Endothelial cell of umbilical vein (primary cell): Measurements from ENCODE around the gene PSMD10. TPM values are rescaled to one million over a fixed set of nuclear protein-coding genes. Genes with fewer than 3 reads are reported as not detected.

Source experiments
- BruUV-seq: library from RNA; stranded (reverse); fragments of 400-500 nt; replicated peaks from 2 replicates; lab custom pipeline; 2021; lab: Mats Ljungman, UMichigan
- CTCF ChIA-PET: fragments of 300-600, 350-600 bp; sonication (Branson Sonifier 250); formaldehyde crosslinking; loops from one replicate; lab custom pipeline; 2021; ENCODE audit warnings: antibody characterized with exemption, inconsistent platforms; lab: Charles Lee
- POLR2A ChIA-PET: fragments of 300-600, 350-600 bp; sonication (Branson Sonifier 250); formaldehyde crosslinking; loops from one replicate; lab custom pipeline; 2021; ENCODE audit warnings: antibody characterized with exemption, inconsistent platforms; lab: Charles Lee
- DNase-seq: peaks from one replicate; pipeline ENCODE4 v3.0.0-alpha.2; 2011; ENCODE audit warnings: low read depth, low spot score
- FAIRE-seq: peaks from 2 replicates; lab custom pipeline; 2011; peaks lifted over from hg19 to GRCh38; lab: Jason Lieb, UNC
- H2AFZ ChIP-seq: 2 replicates; pipeline ENCODE4 v1.6.0; 2012; ENCODE audit warnings: low read depth, low read length, control low read depth, inconsistent platforms
- H3K27ac ChIP-seq: 2 replicates; pipeline ENCODE4 v1.5.1; 2011; ENCODE audit warnings: low read depth, mild to moderate bottlenecking, control low read depth, low read length, moderate library complexity; ENCODE audit not compliant: insufficient read depth
- H3K27me3 ChIP-seq, 2 experiments: 2 replicates each; pipeline versions ENCODE4 v1.6.0 to v1.6.1; 2011; ENCODE audit warnings: low read length in 2 of 2, mixed read lengths in 1 of 2; ENCODE audit not compliant: control insufficient read depth in 2 of 2, insufficient read depth in 2 of 2
- H3K36me3 ChIP-seq, 2 experiments: 2 replicates in 1 of 2; 3 replicates in 1 of 2; pipeline ENCODE4 v1.5.1; 2011; ENCODE audit warnings: low read length in 2 of 2, mild to moderate bottlenecking in 1 of 2, moderate library complexity in 1 of 2; ENCODE audit not compliant: control insufficient read depth in 2 of 2, insufficient read depth in 2 of 2; ENCODE audit errors: extremely low read depth in 1 of 2
- H3K4me1 ChIP-seq: 3 replicates; pipeline ENCODE4 v1.5.1; 2011; ENCODE audit warnings: mild to moderate bottlenecking, low read length; ENCODE audit not compliant: control insufficient read depth, insufficient read depth; ENCODE audit errors: extremely low read depth
- H3K4me2 ChIP-seq: 2 replicates; pipeline ENCODE4 v1.6.1; 2011; ENCODE audit warnings: low read length, control low read depth, mixed read lengths; ENCODE audit not compliant: insufficient read depth
- H3K4me3 ChIP-seq, 3 experiments: fragments of 200-600 bp in 1 of 3; sonication (generic), shearing (Covaris generic) in 1 of 3; replicated peaks in 1 of 3; 2 replicates each; pipeline ENCODE4 v1.5.1; 2011 to 2016; ENCODE audit warnings: control low read depth in 3 of 3, low read length in 3 of 3, mild to moderate bottlenecking in 2 of 3, inconsistent platforms in 1 of 3, low read depth in 1 of 3, moderate library complexity in 1 of 3; ENCODE audit not compliant: insufficient read depth in 1 of 3
- H3K79me2 ChIP-seq: 2 replicates; pipeline ENCODE4 v1.6.0; 2012; ENCODE audit warnings: low read length, inconsistent platforms; ENCODE audit not compliant: control insufficient read depth, insufficient read depth
- H3K9ac ChIP-seq: replicated peaks from 2 replicates; pipeline ENCODE3; 2011; ENCODE audit warnings: low read length, control low read depth; ENCODE audit not compliant: insufficient read depth; ENCODE audit errors: extremely low read depth
- H3K9me1 ChIP-seq: replicated peaks from 3 replicates; pipeline ENCODE4 v1.6.0; 2011; ENCODE audit warnings: mild to moderate bottlenecking, low read length; ENCODE audit not compliant: control insufficient read depth, insufficient read depth; ENCODE audit errors: extremely low read depth
- H3K9me3 ChIP-seq: replicated peaks from 2 replicates; pipeline ENCODE4 v1.5.1; 2012; ENCODE audit warnings: low read length, inconsistent platforms; ENCODE audit not compliant: control insufficient read depth, insufficient read depth
- H4K20me1 ChIP-seq: replicated peaks from 2 replicates; pipeline ENCODE3; 2011; ENCODE audit warnings: mild to moderate bottlenecking, low read length; ENCODE audit not compliant: control insufficient read depth, insufficient read depth; ENCODE audit errors: extremely low read depth
- EZH2 ChIP-seq: IDR thresholded peaks from 2 replicates; pipeline ENCODE4 v1.6.1; 2012; ENCODE audit warnings: borderline replicate concordance, low read depth, mild to moderate bottlenecking, moderate library complexity, low read length, inconsistent platforms; ENCODE audit not compliant: severe bottlenecking
- FOS ChIP-seq: IDR thresholded peaks from 2 replicates; pipeline ENCODE4 v1.6.1; 2011; ENCODE audit warnings: mild to moderate bottlenecking, low read length, moderate library complexity, borderline replicate concordance; ENCODE audit not compliant: insufficient read depth
- GATA2 ChIP-seq: IDR thresholded peaks from 2 replicates; pipeline ENCODE4 v1.7.0; 2011; ENCODE audit warnings: low read depth, mild to moderate bottlenecking, moderate library complexity, mixed read lengths, low read length; ENCODE audit not compliant: insufficient read length, insufficient read depth
- JUN ChIP-seq: IDR thresholded peaks from 2 replicates; pipeline ENCODE4 v1.6.1; 2011; ENCODE audit warnings: borderline replicate concordance, low read depth; ENCODE audit not compliant: insufficient read length, insufficient read depth
- MYC ChIP-seq: IDR thresholded peaks from one replicate; pipeline ENCODE4 v1.6.1; 2011; ENCODE audit warnings: mild to moderate bottlenecking, low read depth, low read length
- POLR2A ChIP-seq: IDR thresholded peaks from 2 replicates; pipeline ENCODE4 v1.6.1; 2012; ENCODE audit warnings: low read depth, mild to moderate bottlenecking, control low read depth, low read length
- POLR2AphosphoS5 ChIP-seq: IDR thresholded peaks from 2 replicates; pipeline ENCODE4 v1.6.1; 2012; ENCODE audit warnings: low read depth, mild to moderate bottlenecking, control low read depth, low read length, moderate library complexity; ENCODE audit not compliant: insufficient read depth
- dilution Hi-C: fragments of 300-500 bp; cut with MboI; formaldehyde crosslinking; loops from one replicate; pipeline ENCODE4 v1.15.0; 2019; ENCODE audit warnings: low sequenced_read_pairs; ENCODE audit not compliant: extremely low pct_ligation_motif_present
- intact Hi-C: fragments of 100-400 bp; cut with micrococcal nuclease; formaldehyde crosslinking; loops from one replicate; pipeline ENCODE4 v1.10.0; 2022
- polyA plus RNA-seq, 4 experiments: library from polyadenylated mRNA; depleted of rRNA in 3 of 4; stranded (reverse) in 3 of 4; unstranded in 1 of 4; fragments of >200 nt; gene quantifications; 2 replicates each; pipeline versions ENCODE4 v1.2.1 to v1.2.3, GENCODE V29; 2011 to 2012; ENCODE audit warnings: missing spikeins in 1 of 4
- total RNA-seq: library from RNA; stranded (reverse); gene quantifications from 2 replicates; pipeline ENCODE4 v1.2.3, GENCODE V29; 2021
- TF ChIP-seq, protein P1 (sequence below): IDR thresholded peaks from 2 replicates; pipeline ENCODE4 v1.6.1; 2011; ENCODE audit not compliant: insufficient read depth, insufficient read length
- TF ChIP-seq, protein P2 (sequence below), 2 donors: IDR thresholded peaks; 1 replicate in 1 of 2; 2 replicates in 1 of 2; pipeline ENCODE4 v1.5.1; 2011; ENCODE audit warnings: low read length in 2 of 2, mild to moderate bottlenecking in 2 of 2, moderate library complexity in 2 of 2, control low read depth in 1 of 2, inconsistent platforms in 1 of 2, low read depth in 1 of 2; ENCODE audit not compliant: insufficient read depth in 1 of 2; ENCODE audit errors: extremely low read depth in 1 of 2

PSMD10 gene
- total and polyA plus RNA-seq, 2 donors (not counting 3 experiments of a cell fraction or from before 2014, with no cell fraction given): 82.7 to 93.8 TPM

DNA sequence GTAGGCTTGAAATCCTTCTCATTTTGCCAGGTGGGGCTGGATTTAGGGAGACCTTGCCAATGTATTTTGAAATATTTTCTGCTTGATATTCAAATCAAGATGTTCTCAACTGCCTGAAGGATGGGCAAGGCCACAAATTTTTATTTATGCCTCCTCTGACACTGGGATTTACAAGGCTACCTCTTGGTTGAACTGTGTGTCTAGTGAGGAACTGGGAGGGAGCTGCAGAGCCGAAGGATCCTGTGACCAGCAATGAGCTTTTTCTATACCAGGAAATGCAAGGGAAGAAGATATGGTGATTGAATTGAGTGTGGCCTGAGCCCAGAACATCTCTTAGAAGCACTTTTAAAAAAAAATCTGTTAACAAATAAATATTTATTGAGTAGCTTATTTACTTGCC is 31.5 kb downstream of the PSMD10 start:
- TF ChIP-seq, protein P1, sequence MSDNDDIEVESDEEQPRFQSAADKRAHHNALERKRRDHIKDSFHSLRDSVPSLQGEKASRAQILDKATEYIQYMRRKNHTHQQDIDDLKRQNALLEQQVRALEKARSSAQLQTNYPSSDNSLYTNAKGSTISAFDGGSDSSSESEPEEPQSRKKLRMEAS: no peak
- TF ChIP-seq, protein P2, sequence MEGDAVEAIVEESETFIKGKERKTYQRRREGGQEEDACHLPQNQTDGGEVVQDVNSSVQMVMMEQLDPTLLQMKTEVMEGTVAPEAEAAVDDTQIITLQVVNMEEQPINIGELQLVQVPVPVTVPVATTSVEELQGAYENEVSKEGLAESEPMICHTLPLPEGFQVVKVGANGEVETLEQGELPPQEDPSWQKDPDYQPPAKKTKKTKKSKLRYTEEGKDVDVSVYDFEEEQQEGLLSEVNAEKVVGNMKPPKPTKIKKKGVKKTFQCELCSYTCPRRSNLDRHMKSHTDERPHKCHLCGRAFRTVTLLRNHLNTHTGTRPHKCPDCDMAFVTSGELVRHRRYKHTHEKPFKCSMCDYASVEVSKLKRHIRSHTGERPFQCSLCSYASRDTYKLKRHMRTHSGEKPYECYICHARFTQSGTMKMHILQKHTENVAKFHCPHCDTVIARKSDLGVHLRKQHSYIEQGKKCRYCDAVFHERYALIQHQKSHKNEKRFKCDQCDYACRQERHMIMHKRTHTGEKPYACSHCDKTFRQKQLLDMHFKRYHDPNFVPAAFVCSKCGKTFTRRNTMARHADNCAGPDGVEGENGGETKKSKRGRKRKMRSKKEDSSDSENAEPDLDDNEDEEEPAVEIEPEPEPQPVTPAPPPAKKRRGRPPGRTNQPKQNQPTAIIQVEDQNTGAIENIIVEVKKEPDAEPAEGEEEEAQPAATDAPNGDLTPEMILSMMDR (IDR thresholded peaks at IDR 0.05; ENCODE audit: extremely low read depth in 1 of 2, insufficient read depth in 1 of 2, low read depth in 1 of 2, low read length in 2 of 2): no peak
- TF ChIP-seq JUN (no peak), GATA2 (no peak), MYC (no peak), EZH2 (no peak), POLR2A (no peak), FOS (no peak), POLR2AphosphoS5 (no peak)
- H2AFZ ChIP-seq: no peak overlapping the region
- FAIRE-seq (peak; percentile 44), DNase-seq (no peak)
- H3K9me1 ChIP-seq: no peaks in the 10 kb centered on the region
- no peaks in the 10 kb centered on the region for H3K4me1 ChIP-seq
- ChIA-PET POLR2A (no interaction called here), CTCF (interaction anchor here (0.8 to 2.5 kb wide), 4 partner anchors 11 to 80 kb away, joined by 3 to 12 read pairs (median 4); no protein-coding TSS in a partner anchor)
- H3K27me3 ChIP-seq: no peaks in the 10 kb centered on the region
- no peak overlapping the region for H3K27ac ChIP-seq
- H4K20me1 ChIP-seq: no peaks in the 10 kb centered on the region
- H3K36me3 ChIP-seq: no peaks in the 10 kb centered on the region
- no peak overlapping the region for H3K9ac ChIP-seq
- dilution Hi-C loops (no loop called here), intact Hi-C loops (no loop called here)
- no peaks in the 10 kb centered on the region for H3K79me2 ChIP-seq
- BruUV-seq: no TSS peak
- no peaks in the 10 kb centered on the region for H3K9me3 ChIP-seq
- H3K4me3 ChIP-seq: no peak overlapping the region
- no peak overlapping the region for H3K4me2 ChIP-seq
